Activated T-helper 17 cell treated with anti-CD3 and anti-CD28 coated beads, Interleukin-2, amount 50 U/mL, for 72 hours (primary cell): Measurements from ENCODE around the gene KCTD16. TPM values are rescaled to one million over a fixed set of nuclear protein-coding genes. Genes with fewer than 3 reads are reported as not detected.

Experiments used
- ATAC-seq: fragments of 150-1000 bp; cut with Tn5 transposase; replicated peaks from 2 replicates; pipeline ENCODE4 v1.10.0; 2021; ENCODE audit warnings: mild to moderate bottlenecking, moderate library complexity
- H3K27ac Mint-ChIP-seq: one replicate; pipeline ENCODE4 v1.8.0; 2022; ENCODE audit warnings: mixed read lengths
- H3K27me3 Mint-ChIP-seq: one replicate; pipeline ENCODE4 v1.8.0; 2022; ENCODE audit warnings: mixed read lengths
- H3K36me3 Mint-ChIP-seq: one replicate; pipeline ENCODE4 v1.8.0; 2022; ENCODE audit warnings: low read depth, mild to moderate bottlenecking, mixed read lengths
- H3K4me1 Mint-ChIP-seq: one replicate; pipeline ENCODE4 v1.8.0; 2022; ENCODE audit warnings: mixed read lengths
- H3K4me3 Mint-ChIP-seq: one replicate; pipeline ENCODE4 v1.8.0; 2022; ENCODE audit warnings: mild to moderate bottlenecking, mixed read lengths
- H3K9me3 Mint-ChIP-seq: one replicate; pipeline ENCODE4 v1.8.0; 2022; ENCODE audit warnings: mixed read lengths
- total RNA-seq, 2 donors: library from RNA; stranded (reverse); gene quantifications; one replicate each; pipeline ENCODE4 v1.2.3, GENCODE V29; 2022

Gene KCTD16
- total RNA-seq, 2 donors from 2014 or later: 0.11 to 0.40 TPM

DNA sequence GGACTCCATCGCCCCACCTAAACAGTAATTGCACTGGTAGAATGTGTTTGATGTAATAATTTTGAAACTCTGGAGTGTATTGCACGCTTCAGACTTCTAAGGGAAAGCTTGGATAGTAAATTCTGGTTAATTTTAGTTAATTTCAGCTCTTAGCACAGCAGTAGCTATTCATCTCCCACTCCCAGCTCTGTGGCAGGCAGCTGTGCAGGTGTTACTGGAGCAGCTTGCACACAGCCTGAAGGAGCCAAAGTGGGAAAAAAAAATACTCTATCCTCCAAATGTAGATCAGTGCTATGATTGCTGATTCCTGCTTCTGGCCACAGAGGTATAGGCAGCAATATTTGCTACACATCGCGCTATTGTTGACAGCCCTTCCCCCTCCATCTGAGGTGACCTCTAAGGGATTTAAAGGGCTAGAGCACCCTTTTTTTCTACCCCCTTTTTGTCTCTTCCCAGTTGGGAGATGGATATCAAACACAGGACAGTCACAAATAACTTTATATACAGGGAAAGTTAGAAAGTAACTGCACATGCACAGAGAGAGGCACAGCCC is 97.4 kb downstream of the KCTD16 start:
- H3K4me3 Mint-ChIP-seq: no peak overlapping the region
- no peaks in the 10 kb centered on the region for H3K4me1 Mint-ChIP-seq
- peaks cover 3% of the 10 kb centered on the region for H3K9me3 Mint-ChIP-seq
- no peak for ATAC-seq
- peaks cover 28% of the 10 kb centered on the region for H3K27me3 Mint-ChIP-seq
- H3K27ac Mint-ChIP-seq: no peak overlapping the region
- H3K36me3 Mint-ChIP-seq: no peaks in the 10 kb centered on the region

DNA sequence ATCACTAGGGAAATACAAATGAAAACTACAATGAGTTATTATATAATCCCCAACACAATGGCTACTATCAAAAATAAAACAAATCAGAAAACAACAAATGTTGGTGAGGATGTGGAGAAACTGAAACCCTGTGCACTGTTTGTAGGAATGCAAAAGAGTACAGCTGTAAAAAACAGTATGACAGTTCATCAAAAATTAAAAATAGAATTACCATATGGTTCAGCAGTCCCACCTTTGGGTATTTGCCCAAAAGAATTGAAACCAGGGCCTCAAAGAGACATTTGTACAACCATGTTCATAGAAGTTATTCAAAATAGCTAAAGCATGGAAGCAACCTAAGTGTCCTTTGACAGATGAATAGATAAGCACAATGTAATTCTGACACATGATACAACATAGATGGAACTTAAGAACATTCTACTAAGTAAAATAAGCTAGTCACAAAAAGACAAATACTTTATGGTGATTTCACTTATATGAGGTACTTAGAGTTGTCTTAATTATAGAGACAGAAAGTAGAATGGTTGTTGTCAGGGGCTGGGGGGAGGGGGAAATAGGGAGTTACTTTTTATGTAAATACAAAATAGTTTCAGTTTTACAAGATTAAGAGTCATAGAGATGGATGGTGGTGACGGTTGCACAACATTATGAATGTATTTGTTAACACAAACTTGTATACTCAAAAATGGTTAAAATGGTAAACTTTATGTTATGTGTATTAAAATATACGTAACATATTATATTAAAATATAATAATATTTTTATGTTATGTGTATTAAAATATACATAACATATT is 102.8 kb downstream of the KCTD16 start:
- H3K4me1 Mint-ChIP-seq: no peaks in the 10 kb centered on the region
- ATAC-seq: no peak
- H3K9me3 Mint-ChIP-seq: no peaks in the 10 kb centered on the region

GRCh38 chr5:144275329-144275728 is 104.7 kb downstream of the KCTD16 start:
- Mint-ChIP-seq H3K27ac (no peak overlapping the region), H3K4me1 (no peaks in the 10 kb centered on the region), H3K36me3 (no peaks in the 10 kb centered on the region), H3K4me3 (no peak overlapping the region), H3K27me3 (peaks cover 6% of the 10 kb centered on the region), H3K9me3 (no peaks in the 10 kb centered on the region)
- no peak for ATAC-seq

More for the DNA sequence above, 102.8 kb downstream of the KCTD16 start:
- no peak overlapping the region for H3K4me3 Mint-ChIP-seq
- H3K36me3 Mint-ChIP-seq: no peaks in the 10 kb centered on the region
- H3K27me3 Mint-ChIP-seq: peaks cover 14% of the 10 kb centered on the region
- no peak overlapping the region for H3K27ac Mint-ChIP-seq

DNA sequence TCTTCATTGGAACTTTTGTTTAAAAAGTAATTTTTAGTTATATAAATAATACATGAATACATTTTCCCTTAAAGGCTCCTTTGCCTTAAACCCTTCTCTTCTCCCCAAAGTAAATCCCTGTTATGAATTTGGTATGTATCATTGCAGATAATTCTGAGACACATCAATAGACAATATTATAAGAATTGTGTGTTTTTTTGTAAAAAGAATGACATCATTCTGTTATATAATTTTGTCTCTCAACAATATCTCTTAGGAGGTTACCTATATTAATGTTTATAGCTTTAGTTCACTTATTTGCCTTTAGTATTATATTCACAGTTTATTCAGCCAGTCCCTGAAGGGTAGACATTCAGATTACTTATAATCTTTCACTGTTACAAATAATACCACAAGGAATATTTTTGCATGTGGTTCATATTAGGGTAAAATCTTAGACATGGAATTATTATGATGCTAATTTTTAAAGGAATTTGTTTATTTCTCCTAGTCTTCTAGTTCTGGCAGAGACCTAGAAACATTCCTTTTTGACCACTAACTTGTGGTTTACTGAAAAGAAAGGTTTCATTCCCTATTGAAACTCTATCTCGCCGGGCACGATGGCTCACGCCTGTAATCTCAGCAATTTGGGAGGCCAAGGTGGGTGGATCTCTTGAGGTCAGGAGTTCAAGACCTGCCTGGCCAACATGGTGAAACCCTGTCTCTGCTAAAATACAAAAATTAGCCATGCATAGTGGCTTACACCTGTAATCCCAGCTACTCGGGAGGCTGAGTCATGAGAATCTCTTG is 105.6 kb downstream of the KCTD16 start:
- ATAC-seq: no peak
- no peak overlapping the region for H3K4me3 Mint-ChIP-seq
- H3K27me3 Mint-ChIP-seq: peaks cover 8% of the 10 kb centered on the region
- no peaks in the 10 kb centered on the region for H3K4me1 Mint-ChIP-seq
- no peaks in the 10 kb centered on the region for H3K36me3 Mint-ChIP-seq
- no peak overlapping the region for H3K27ac Mint-ChIP-seq
- no peaks in the 10 kb centered on the region for H3K9me3 Mint-ChIP-seq

GRCh38 chr5:144281784-144282183 is 111.1 kb downstream of the KCTD16 start:
- Mint-ChIP-seq H3K4me3 (no peak overlapping the region), H3K36me3 (no peaks in the 10 kb centered on the region), H3K27me3 (peaks cover 16% of the 10 kb centered on the region), H3K9me3 (no peaks in the 10 kb centered on the region), H3K4me1 (no peaks in the 10 kb centered on the region), H3K27ac (no peak overlapping the region)
- no peak for ATAC-seq

DNA sequence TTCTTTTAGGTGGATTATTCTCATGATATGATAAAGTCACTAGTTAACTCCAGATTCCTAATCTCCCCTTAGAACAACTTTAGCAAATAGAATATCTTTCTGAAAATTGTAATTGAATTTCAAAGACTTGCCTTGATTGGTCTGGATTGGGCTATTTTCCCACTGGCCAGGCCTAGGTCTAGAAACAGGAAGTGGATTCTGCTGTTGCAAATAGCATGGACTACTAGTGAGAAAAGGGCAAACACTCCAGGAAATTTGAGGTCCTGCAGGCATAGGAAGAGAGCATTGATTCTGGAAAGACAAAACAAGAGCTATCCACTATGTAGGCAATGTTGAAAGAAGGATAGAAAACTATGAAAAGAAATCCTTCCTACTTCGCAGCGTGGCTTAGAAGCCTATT is 113.4 kb downstream of the KCTD16 start:
- no peak for ATAC-seq
- no peak overlapping the region for H3K27ac Mint-ChIP-seq
- no peaks in the 10 kb centered on the region for H3K4me1 Mint-ChIP-seq
- H3K27me3 Mint-ChIP-seq: peaks cover 12% of the 10 kb centered on the region
- no peaks in the 10 kb centered on the region for H3K36me3 Mint-ChIP-seq
- H3K9me3 Mint-ChIP-seq: no peaks in the 10 kb centered on the region
- H3K4me3 Mint-ChIP-seq: no peak overlapping the region

GRCh38 chr5:144284931-144285502 is 114.3 kb downstream of the KCTD16 start:
- peaks cover 10% of the 10 kb centered on the region for H3K27me3 Mint-ChIP-seq
- no peak for ATAC-seq
- no peak overlapping the region for H3K27ac Mint-ChIP-seq
- no peaks in the 10 kb centered on the region for H3K9me3 Mint-ChIP-seq
- no peaks in the 10 kb centered on the region for H3K36me3 Mint-ChIP-seq
- H3K4me3 Mint-ChIP-seq: no peak overlapping the region
- H3K4me1 Mint-ChIP-seq: no peaks in the 10 kb centered on the region

DNA sequence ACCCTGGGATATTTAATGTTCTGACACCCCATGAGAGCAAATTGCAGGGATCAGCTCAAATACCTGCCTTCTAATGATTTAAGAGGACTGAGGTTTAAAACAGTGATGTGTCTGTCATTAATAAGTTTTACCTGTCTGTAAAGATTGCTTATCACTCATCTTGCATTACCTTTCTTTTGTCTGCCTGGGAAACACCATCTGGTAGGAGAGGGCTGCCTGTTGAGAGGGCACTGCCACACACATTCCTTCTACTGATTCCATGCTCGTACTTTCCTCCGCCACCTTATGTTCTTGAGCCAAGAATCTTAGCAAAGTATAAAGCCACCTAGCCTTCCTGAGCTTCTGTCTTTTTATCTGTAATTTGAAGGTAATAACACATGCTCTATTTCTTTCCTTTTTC is 118.6 kb downstream of the KCTD16 start:
- Mint-ChIP-seq H3K9me3 (no peaks in the 10 kb centered on the region), H3K4me3 (no peak overlapping the region), H3K27me3 (peaks cover 9% of the 10 kb centered on the region), H3K27ac (no peak overlapping the region), H3K36me3 (no peaks in the 10 kb centered on the region), H3K4me1 (no peaks in the 10 kb centered on the region)
- ATAC-seq: no peak

GRCh38 chr5:144292029-144292428 is 121.4 kb downstream of the KCTD16 start:
- no peaks in the 10 kb centered on the region for H3K36me3 Mint-ChIP-seq
- no peaks in the 10 kb centered on the region for H3K9me3 Mint-ChIP-seq
- H3K4me3 Mint-ChIP-seq: no peak overlapping the region
- no peak overlapping the region for H3K27ac Mint-ChIP-seq
- peaks cover 12% of the 10 kb centered on the region for H3K27me3 Mint-ChIP-seq
- no peaks in the 10 kb centered on the region for H3K4me1 Mint-ChIP-seq
- ATAC-seq: no peak

- Mint-ChIP-seq H3K27ac (no peak overlapping the region), H3K9me3 (no peaks in the 10 kb centered on the region), H3K4me3 (no peak overlapping the region), H3K36me3 (no peaks in the 10 kb centered on the region), H3K4me1 (no peaks in the 10 kb centered on the region), H3K27me3 (peaks cover 16% of the 10 kb centered on the region)
- ATAC-seq: no peak
Observed at GRCh38 chr5:144295284-144295683, 124.6 kb downstream of the KCTD16 start.

DNA sequence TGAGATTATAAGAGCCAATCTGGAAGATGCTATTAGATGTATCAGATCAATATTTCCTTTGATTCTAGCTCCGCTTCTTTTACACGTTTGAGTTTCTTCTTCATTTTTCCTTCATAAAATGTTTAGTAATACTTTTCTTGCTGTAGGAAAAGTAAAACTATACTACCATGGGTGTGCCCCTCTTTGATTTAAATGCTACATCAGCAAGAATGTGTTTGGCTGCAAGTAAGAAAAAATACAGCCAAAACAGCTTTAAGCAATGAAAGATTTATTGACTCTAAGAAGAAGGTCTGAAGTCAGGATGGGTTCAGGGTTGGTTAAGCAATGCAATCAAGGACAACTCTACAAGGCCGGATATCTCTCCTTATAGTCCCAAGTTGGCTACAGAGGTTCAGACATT is 126.4 kb downstream of the KCTD16 start:
- H3K36me3 Mint-ChIP-seq: no peaks in the 10 kb centered on the region
- no peak overlapping the region for H3K27ac Mint-ChIP-seq
- no peaks in the 10 kb centered on the region for H3K9me3 Mint-ChIP-seq
- no peaks in the 10 kb centered on the region for H3K4me1 Mint-ChIP-seq
- no peak overlapping the region for H3K4me3 Mint-ChIP-seq
- ATAC-seq: no peak
- H3K27me3 Mint-ChIP-seq: peaks cover 14% of the 10 kb centered on the region

GRCh38 chr5:144298658-144299057 is 128.0 kb downstream of the KCTD16 start:
- H3K4me1 Mint-ChIP-seq: no peaks in the 10 kb centered on the region
- H3K9me3 Mint-ChIP-seq: no peaks in the 10 kb centered on the region
- ATAC-seq: no peak
- H3K27ac Mint-ChIP-seq: no peak overlapping the region
- no peaks in the 10 kb centered on the region for H3K36me3 Mint-ChIP-seq
- no peak overlapping the region for H3K4me3 Mint-ChIP-seq
- peaks cover 10% of the 10 kb centered on the region for H3K27me3 Mint-ChIP-seq

GRCh38 chr5:144304688-144305087 is 134.0 kb downstream of the KCTD16 start:
- Mint-ChIP-seq H3K27me3 (peaks cover 4% of the 10 kb centered on the region), H3K9me3 (no peaks in the 10 kb centered on the region)
- ATAC-seq: no peak

DNA sequence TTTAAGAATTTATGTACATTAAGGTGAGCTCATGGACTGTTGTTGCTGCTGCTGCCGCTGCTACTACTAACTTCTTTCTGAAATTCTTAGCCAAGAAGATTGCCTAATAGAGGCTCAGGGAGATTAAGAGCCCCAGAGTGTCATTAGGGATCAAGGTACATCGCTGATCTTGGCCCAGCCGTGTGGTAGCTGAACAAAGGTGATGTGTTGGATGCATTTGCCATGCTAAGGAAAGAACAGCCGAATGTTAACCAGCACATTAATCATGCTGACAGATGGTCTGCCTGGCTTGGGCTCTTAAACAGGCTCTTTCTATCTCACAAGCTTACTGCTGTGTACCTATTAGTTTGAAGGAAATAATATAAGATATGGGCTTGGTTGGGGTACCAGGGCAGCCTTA is 137.1 kb downstream of the KCTD16 start:
- no peak overlapping the region for H3K4me3 Mint-ChIP-seq
- no peak overlapping the region for H3K27ac Mint-ChIP-seq
- H3K9me3 Mint-ChIP-seq: no peaks in the 10 kb centered on the region
- no peaks in the 10 kb centered on the region for H3K4me1 Mint-ChIP-seq
- H3K27me3 Mint-ChIP-seq: peaks cover 2% of the 10 kb centered on the region
- no peak for ATAC-seq
- H3K36me3 Mint-ChIP-seq: no peaks in the 10 kb centered on the region

More at GRCh38 chr5:144304688-144305087, 134.0 kb downstream of the KCTD16 start:
- H3K36me3 Mint-ChIP-seq: no peaks in the 10 kb centered on the region
- H3K4me1 Mint-ChIP-seq: no peaks in the 10 kb centered on the region
- no peak overlapping the region for H3K27ac Mint-ChIP-seq
- H3K4me3 Mint-ChIP-seq: no peak overlapping the region
